Uterus (tissue), 2 donors: ENCODE measurements around the gene KRT74.

Source experiments
- POLR2A ChIP-seq, 2 donors: fragments of 450-650 bp; IDR thresholded peaks; one replicate each; pipeline ENCODE4 v1.6.1; 2016; ENCODE audit warnings: antibody characterized with exemption in 2 of 2, mild to moderate bottlenecking in 1 of 2, moderate library complexity in 1 of 2
- TF ChIP-seq, protein P1 (sequence below), 4 experiments: fragments of 200-600 bp in 2 of 4; fragments of 450-650 bp in 2 of 4; sonication (generic) in 2 of 4; IDR thresholded peaks; one replicate each; pipeline ENCODE4 v1.5.1; 2016 to 2019; ENCODE audit warnings: antibody characterized with exemption in 4 of 4, mild to moderate bottlenecking in 2 of 4, moderate library complexity in 1 of 4

DNA sequence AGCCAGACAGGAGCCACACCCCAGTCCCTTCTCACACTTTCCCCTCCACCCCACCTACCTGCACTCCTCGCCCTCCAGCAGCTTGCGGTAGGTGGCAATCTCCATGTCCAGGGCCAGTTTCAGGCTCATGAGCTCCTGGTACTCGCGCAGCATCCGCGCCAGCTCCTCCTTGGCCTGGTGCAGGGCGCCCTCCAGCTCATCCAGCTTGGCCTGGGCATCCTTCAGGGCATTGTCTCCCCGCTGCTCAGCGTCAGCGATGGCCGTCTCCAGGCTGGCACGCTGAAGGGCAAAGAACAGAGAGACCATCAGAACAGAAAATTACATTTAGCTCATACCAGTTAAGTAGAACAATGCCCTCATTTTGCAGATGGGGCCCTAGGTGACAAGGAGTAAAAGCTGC, 5.5 kb downstream of the KRT74 start:
- TF ChIP-seq, protein P1, sequence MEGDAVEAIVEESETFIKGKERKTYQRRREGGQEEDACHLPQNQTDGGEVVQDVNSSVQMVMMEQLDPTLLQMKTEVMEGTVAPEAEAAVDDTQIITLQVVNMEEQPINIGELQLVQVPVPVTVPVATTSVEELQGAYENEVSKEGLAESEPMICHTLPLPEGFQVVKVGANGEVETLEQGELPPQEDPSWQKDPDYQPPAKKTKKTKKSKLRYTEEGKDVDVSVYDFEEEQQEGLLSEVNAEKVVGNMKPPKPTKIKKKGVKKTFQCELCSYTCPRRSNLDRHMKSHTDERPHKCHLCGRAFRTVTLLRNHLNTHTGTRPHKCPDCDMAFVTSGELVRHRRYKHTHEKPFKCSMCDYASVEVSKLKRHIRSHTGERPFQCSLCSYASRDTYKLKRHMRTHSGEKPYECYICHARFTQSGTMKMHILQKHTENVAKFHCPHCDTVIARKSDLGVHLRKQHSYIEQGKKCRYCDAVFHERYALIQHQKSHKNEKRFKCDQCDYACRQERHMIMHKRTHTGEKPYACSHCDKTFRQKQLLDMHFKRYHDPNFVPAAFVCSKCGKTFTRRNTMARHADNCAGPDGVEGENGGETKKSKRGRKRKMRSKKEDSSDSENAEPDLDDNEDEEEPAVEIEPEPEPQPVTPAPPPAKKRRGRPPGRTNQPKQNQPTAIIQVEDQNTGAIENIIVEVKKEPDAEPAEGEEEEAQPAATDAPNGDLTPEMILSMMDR (IDR thresholded peaks at IDR 0.05) = no peak
- TF ChIP-seq POLR2A (IDR thresholded peaks at IDR 0.05) = no peak
